HG03439 (cell line): ENCODE measurements around the gene TLE6.
"Not testable (repeated sequence)": the region's sequence is repeated elsewhere in the genome, so short reads cannot be mapped to it uniquely, and the experiment has no call there.

Experiments used
- ATAC-seq: cut with Tn5 transposase; IDR thresholded peaks from one replicate; pipeline ENCODE4 v1.9.1; 2021; ENCODE audit warnings: mild to moderate bottlenecking, moderate library complexity; ENCODE audit not compliant: unreplicated experiment

The TLE6 gene

GRCh38 chr19:3027292-3027691 is 49.9 kb downstream of the TLE6 start:
- ATAC-seq = no peak

- ATAC-seq = no peak
Observed at GRCh38 chr19:3027981-3028304, 50.6 kb downstream of the TLE6 start.

GRCh38 chr19:3028305-3029064 is 51.1 kb downstream of the TLE6 start:
- ATAC-seq = no peak

- no peak for ATAC-seq
Observed at GRCh38 chr19:3029065-3029923, 51.9 kb downstream of the TLE6 start, which contains the start of gene TLE2. Gene TLE2 (minus strand): TSS chr19:3029280. CDS start chr19:3028904, 376 bp downstream.

- ATAC-seq = no peak
Observed at GRCh38 chr19:3031607-3031867, 54.2 kb downstream of the TLE6 start.

GRCh38 chr19:3033595-3034405 is 56.4 kb downstream of the TLE6 start:
- no peak for ATAC-seq

GRCh38 chr19:3034406-3034655 is 57.0 kb downstream of the TLE6 start:
- ATAC-seq = no peak

- no peak for ATAC-seq
Observed at GRCh38 chr19:3034656-3035541, 57.5 kb downstream of the TLE6 start.

GRCh38 chr19:3035542-3036118 is 58.3 kb downstream of the TLE6 start:
- ATAC-seq = peak; percentile 78

GRCh38 chr19:3036119-3036976 is 59.0 kb downstream of the TLE6 start:
- peak; percentile 43 for ATAC-seq

GRCh38 chr19:3036977-3037544 is 59.7 kb downstream of the TLE6 start:
- ATAC-seq = not testable (repeated sequence)

GRCh38 chr19:3038214-3038613 is 60.9 kb downstream of the TLE6 start:
- ATAC-seq = no peak

GRCh38 chr19:3039125-3039524 is 61.8 kb downstream of the TLE6 start:
- ATAC-seq = no peak

GRCh38 chr19:3039641-3040077 is 62.3 kb downstream of the TLE6 start:
- no peak for ATAC-seq

GRCh38 chr19:3041327-3041726 is 64.0 kb downstream of the TLE6 start:
- ATAC-seq = no peak

GRCh38 chr19:3041761-3042620 is 64.6 kb downstream of the TLE6 start:
- no peak for ATAC-seq

GRCh38 chr19:3042621-3043267 is 65.4 kb downstream of the TLE6 start:
- no peak for ATAC-seq
